CD14-positive monocyte (primary cell): ENCODE results near the gene TEAD2. TPM values are rescaled to one million over a fixed set of nuclear protein-coding genes. Genes with fewer than 3 reads are reported as not detected.

ENCODE experiments used
- DNase-seq, 3 donors: peaks; one replicate each; pipeline ENCODE4 v3.0.0-alpha.2; 2011 to 2022
- H2AFZ ChIP-seq: 2 replicates; pipeline ENCODE4 v1.6.0; 2012; ENCODE audit warnings: mild to moderate bottlenecking, low read depth, low read length, inconsistent platforms; ENCODE audit not compliant: insufficient read depth, poor library complexity, severe bottlenecking
- H3K27ac ChIP-seq, 2 donors: 1 replicate in 1 of 2; 2 replicates in 1 of 2; pipeline ENCODE4 v1.5.1; 2012 to 2013; ENCODE audit warnings: low read length in 2 of 2, control low read depth in 1 of 2, inconsistent platforms in 1 of 2, low read depth in 1 of 2, mild to moderate bottlenecking in 1 of 2
- H3K27me3 ChIP-seq, 2 donors: one replicate each; pipeline versions ENCODE4 v1.6.0 to v1.6.1; 2011 to 2013; ENCODE audit warnings: low read length in 2 of 2; ENCODE audit not compliant: control insufficient read depth in 2 of 2, insufficient read depth in 2 of 2
- H3K36me3 ChIP-seq, 2 donors: replicated peaks in 1 of 2; 1 replicate in 1 of 2; 2 replicates in 1 of 2; pipeline versions ENCODE4 v1.5.1 to v1.6.1; 2012 to 2013; ENCODE audit warnings: low read length in 2 of 2, control low read depth in 1 of 2, inconsistent platforms in 1 of 2, mild to moderate bottlenecking in 1 of 2; ENCODE audit not compliant: insufficient read depth in 2 of 2, control insufficient read depth in 1 of 2
- H3K4me1 ChIP-seq, 2 donors: 1 replicate in 1 of 2; 2 replicates in 1 of 2; pipeline versions ENCODE4 v1.5.1 to v1.6.1; 2012 to 2013; ENCODE audit warnings: low read length in 2 of 2, control low read depth in 1 of 2, inconsistent platforms in 1 of 2, mild to moderate bottlenecking in 1 of 2, moderate library complexity in 1 of 2; ENCODE audit not compliant: insufficient read depth in 2 of 2, control insufficient read depth in 1 of 2
- H3K4me2 ChIP-seq: replicated peaks from 2 replicates; pipeline ENCODE3; 2012; ENCODE audit warnings: low read length, moderate library complexity, mild to moderate bottlenecking; ENCODE audit not compliant: poor library complexity, severe bottlenecking; ENCODE audit errors: extremely low read depth
- H3K4me3 ChIP-seq, 3 experiments: fragments of 200-600 bp in 1 of 3; sonication (generic) in 1 of 3; replicated peaks in 1 of 3; 1 replicate in 2 of 3; 2 replicates in 1 of 3; pipeline ENCODE4 v1.5.1; 2011 to 2013; ENCODE audit warnings: low read length in 3 of 3, mild to moderate bottlenecking in 3 of 3, control low read depth in 2 of 3, low read depth in 2 of 3, inconsistent platforms in 1 of 3, moderate library complexity in 1 of 3
- H3K79me2 ChIP-seq: 2 replicates; pipeline ENCODE4 v1.6.0; 2012; ENCODE audit warnings: mild to moderate bottlenecking, control low read depth, inconsistent platforms, low read length, moderate library complexity; ENCODE audit not compliant: insufficient read depth
- H3K9ac ChIP-seq: 2 replicates; pipeline ENCODE4 v1.6.0; 2017; ENCODE audit warnings: low read length, mild to moderate bottlenecking; ENCODE audit not compliant: insufficient read depth, poor library complexity, severe bottlenecking
- H3K9me3 ChIP-seq, 2 donors: replicated peaks in 1 of 2; 1 replicate in 1 of 2; 2 replicates in 1 of 2; pipeline versions ENCODE4 v1.5.1 to v1.6.1; 2012 to 2013; ENCODE audit warnings: low read length in 2 of 2, control low read depth in 1 of 2; ENCODE audit not compliant: control insufficient read depth in 1 of 2, insufficient read depth in 1 of 2
- H4K20me1 ChIP-seq: 2 replicates; pipeline ENCODE4 v1.6.0; 2012; ENCODE audit warnings: mild to moderate bottlenecking, low read length, control low read depth, moderate library complexity; ENCODE audit not compliant: insufficient read depth
- H3K27ac Mint-ChIP-seq, 7 donors: one replicate each; pipeline ENCODE4 v1.8.0; 2020; ENCODE audit warnings: mild to moderate bottlenecking in 7 of 7, mixed read lengths in 7 of 7, moderate library complexity in 6 of 7, inconsistent platforms in 2 of 7
- H3K27me3 Mint-ChIP-seq, 3 donors: one replicate each; pipeline ENCODE4 v1.8.0; 2021 to 2022; ENCODE audit warnings: low read depth in 3 of 3, mild to moderate bottlenecking in 3 of 3, mixed read lengths in 3 of 3, moderate library complexity in 3 of 3, inconsistent platforms in 1 of 3
- H3K36me3 Mint-ChIP-seq, 2 donors: one replicate each; pipeline ENCODE4 v1.8.0; 2020; ENCODE audit warnings: mixed read lengths in 2 of 2, inconsistent platforms in 1 of 2, mild to moderate bottlenecking in 1 of 2
- H3K4me1 Mint-ChIP-seq: one replicate; pipeline ENCODE4 v1.8.0; 2020; ENCODE audit warnings: mild to moderate bottlenecking, mixed read lengths
- H3K4me3 Mint-ChIP-seq, 2 donors: one replicate each; pipeline ENCODE4 v1.8.0; 2020; ENCODE audit warnings: mild to moderate bottlenecking in 2 of 2, mixed read lengths in 2 of 2, moderate library complexity in 1 of 2
- H3K9me3 Mint-ChIP-seq, 7 donors: one replicate each; pipeline ENCODE4 v1.8.0; 2020 to 2022; ENCODE audit warnings: mixed read lengths in 7 of 7, mild to moderate bottlenecking in 6 of 7, moderate library complexity in 6 of 7, inconsistent platforms in 2 of 7
- CTCF ChIP-seq: fragments of 200-600 bp; IDR thresholded peaks from one replicate; pipeline ENCODE4 v1.8.0; 2022; ENCODE audit warnings: antibody characterized with exemption, mild to moderate bottlenecking
- WGBS: methylation state at CpG from one replicate; pipeline ENCODE4 v1.1.5; 2013; ENCODE audit warnings: missing lambda C conversion rate; ENCODE audit not compliant: insufficient coverage; 5-methylcytosine and 5-hydroxymethylcytosine counted together
- intact Hi-C, 2 donors: fragments of 100-400 bp; cut with micrococcal nuclease; formaldehyde crosslinking; loops; one replicate each; pipeline versions ENCODE4 v1.15.0 to v1.15.1; 2023
- polyA plus RNA-seq, 3 donors: library from polyadenylated mRNA; depleted of rRNA in 1 of 3; unstranded in 2 of 3; stranded (reverse) in 1 of 3; fragments of 300-500 nt in 2 of 3; fragments of >200 nt in 1 of 3; fragmentation: Illumina TruSeq in 2 of 3; gene quantifications; 1 replicate in 2 of 3; 2 replicates in 1 of 3; pipeline ENCODE4 v1.2.3, GENCODE V29; 2012 to 2021

Gene TEAD2
- polyA plus RNA-seq, 3 donors: not detected

- Mint-ChIP-seq H3K4me1 (peaks cover 37% of the 10 kb centered on the region), H3K9me3 (peaks cover 0 to 3% (median 0%) of the 10 kb centered on the region in 7 donors), H3K27me3 (no peaks in the 10 kb centered on the region), H3K4me3 (no peak overlapping the region), H3K36me3 (peaks cover 7 to 16% of the 10 kb centered on the region in 2 donors), H3K27ac (no peak overlapping the region)
- H4K20me1 ChIP-seq: no peaks in the 10 kb centered on the region
- no peaks in the 10 kb centered on the region for H3K9me3 ChIP-seq
- no CpG with 5 or more reads among the region's 2 CpGs for WGBS
- no peak overlapping the region for H3K27ac ChIP-seq
- H3K27me3 ChIP-seq: no peaks in the 10 kb centered on the region
- no peaks in the 10 kb centered on the region for H3K79me2 ChIP-seq
- no peak for TF ChIP-seq CTCF
- H3K9ac ChIP-seq: no peak overlapping the region
- intact Hi-C loops: loop anchor here in 1 of 2 donors (10.0 kb wide), 1 partner anchor 234 kb away; no protein-coding TSS in a partner anchor
- no peaks in the 10 kb centered on the region for H3K36me3 ChIP-seq
- peaks cover 30 to 38% of the 10 kb centered on the region in 2 donors for H3K4me1 ChIP-seq
- no peak overlapping the region for H3K4me2 ChIP-seq
- no peak overlapping the region for H3K4me3 ChIP-seq
- no peak for DNase-seq
- H2AFZ ChIP-seq: no peak overlapping the region
Measured at GRCh38 chr19:49328741-49329140, 33.5 kb downstream of the TEAD2 start.

GRCh38 chr19:49327878-49328544, 34.2 kb downstream of the TEAD2 start:
- WGBS: 49% methylated on average over 2 of the region's 2 CpGs
- peak; percentile 89 for TF ChIP-seq CTCF
- Mint-ChIP-seq H3K4me1 (peaks cover 30% of the 10 kb centered on the region), H3K27ac (peak overlapping the region in 1 of 7 donors; percentile 61), H3K4me3 (no peak overlapping the region), H3K27me3 (no peaks in the 10 kb centered on the region), H3K36me3 (peaks cover 7 to 16% of the 10 kb centered on the region in 2 donors), H3K9me3 (peaks cover 0 to 3% (median under 1%) of the 10 kb centered on the region in 7 donors)
- H3K27ac ChIP-seq: no peak overlapping the region
- no peaks in the 10 kb centered on the region for H3K27me3 ChIP-seq
- H3K4me1 ChIP-seq: peaks cover 22 to 31% of the 10 kb centered on the region in 2 donors
- H3K79me2 ChIP-seq: no peaks in the 10 kb centered on the region
- H3K36me3 ChIP-seq: no peaks in the 10 kb centered on the region
- no peak overlapping the region for H3K9ac ChIP-seq
- H3K4me2 ChIP-seq: no peak overlapping the region
- H3K9me3 ChIP-seq: no peaks in the 10 kb centered on the region
- intact Hi-C loops: loop anchor here in 1 of 2 donors (10.0 kb wide), 1 partner anchor 233 kb away; no protein-coding TSS in a partner anchor
- no peak overlapping the region for H3K4me3 ChIP-seq
- peak in 2 of 3 donors; percentile 37 to 43 for DNase-seq
- no peaks in the 10 kb centered on the region for H4K20me1 ChIP-seq
- H2AFZ ChIP-seq: no peak overlapping the region
